HCT116 (cell line): ENCODE data around the gene GFM1.

Experiments
- CEBPB ChIP-seq: IDR thresholded peaks from 2 replicates; pipeline ENCODE4 v1.6.1; 2012; ENCODE audit warnings: low read depth
- CTCF ChIP-seq, 3 experiments: fragments of 200-600 bp in 1 of 3; sonication (generic) in 1 of 3; IDR thresholded peaks in 2 of 3; conservative IDR thresholded peaks in 1 of 3; 2 replicates each; pipeline ENCODE4 v1.5.1; 2012 to 2017; ENCODE audit warnings: low read depth in 2 of 3, low read length in 2 of 3, antibody characterized with exemption in 1 of 3, borderline replicate concordance in 1 of 3, control low read depth in 1 of 3, mild to moderate bottlenecking in 1 of 3, mixed read lengths in 1 of 3, mixed run types in 1 of 3, moderate library complexity in 1 of 3; ENCODE audit not compliant: insufficient read depth in 1 of 3
- POLR2A ChIP-seq: IDR thresholded peaks from 2 replicates; pipeline ENCODE4 v1.7.0; 2011; ENCODE audit warnings: borderline replicate concordance; ENCODE audit not compliant: insufficient read depth, insufficient read length; ENCODE audit errors: extremely low read depth
- RAD21 ChIP-seq: IDR thresholded peaks from 2 replicates; pipeline ENCODE4 v1.6.1; 2012; ENCODE audit warnings: low read depth, mild to moderate bottlenecking
- REST ChIP-seq: IDR thresholded peaks from 2 replicates; pipeline ENCODE4 v1.6.1; 2012; ENCODE audit warnings: low read depth
- SP1 ChIP-seq: IDR thresholded peaks from 2 replicates; pipeline ENCODE4 v1.6.1; 2012; ENCODE audit warnings: low read depth
- TCF7L2 ChIP-seq: IDR thresholded peaks from 2 replicates; pipeline ENCODE4 v1.7.0; 2011; ENCODE audit warnings: borderline replicate concordance, inconsistent platforms; ENCODE audit not compliant: insufficient read depth, insufficient read length; ENCODE audit errors: extremely low read depth

- TF ChIP-seq POLR2A (no peak), CTCF (IDR thresholded peaks at IDR 0.05 in 2 of 3, conservative IDR thresholded peaks at IDR 0.05 in 1 of 3; ENCODE audit: borderline replicate concordance in 1 of 3, insufficient read depth in 1 of 3, low read depth in 2 of 3, low read length in 2 of 3) (no peak), CEBPB (no peak), RAD21 (no peak), TCF7L2 (no peak), SP1 (no peak), REST (no peak)
These were observed 43.5 kb upstream of the GFM1 start for GRCh38 chr3:158600787-158601186.
